HG03565 (cell line): ENCODE results near the gene HUS1B.

Experiments
- ATAC-seq: cut with Tn5 transposase; IDR thresholded peaks from one replicate; pipeline ENCODE4 v1.9.1; 2021; ENCODE audit warnings: mild to moderate bottlenecking, moderate library complexity; ENCODE audit not compliant: unreplicated experiment

HUS1B gene

GRCh38 chr6:624979-625378 is 31.9 kb downstream of the HUS1B start:
- ATAC-seq = no peak

DNA sequence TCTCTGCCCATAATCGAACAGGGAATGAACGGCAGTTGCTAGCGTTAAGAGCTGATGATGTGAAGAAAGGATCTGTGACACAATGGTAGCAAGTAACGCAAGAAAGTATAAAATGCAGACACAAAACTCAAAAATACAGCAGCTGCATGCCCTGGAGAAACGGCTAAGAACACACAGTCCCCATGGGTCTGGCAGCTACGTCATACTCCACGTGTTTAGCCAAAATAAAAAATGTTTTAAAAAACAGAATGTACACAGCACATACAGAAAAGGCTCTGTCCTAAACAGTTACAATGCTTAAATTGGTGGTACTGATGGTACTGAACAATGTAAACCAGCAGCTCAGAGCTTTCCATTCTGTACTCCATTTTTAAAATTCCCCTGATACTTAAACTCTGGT is 34.4 kb downstream of the HUS1B start:
- no peak for ATAC-seq

DNA sequence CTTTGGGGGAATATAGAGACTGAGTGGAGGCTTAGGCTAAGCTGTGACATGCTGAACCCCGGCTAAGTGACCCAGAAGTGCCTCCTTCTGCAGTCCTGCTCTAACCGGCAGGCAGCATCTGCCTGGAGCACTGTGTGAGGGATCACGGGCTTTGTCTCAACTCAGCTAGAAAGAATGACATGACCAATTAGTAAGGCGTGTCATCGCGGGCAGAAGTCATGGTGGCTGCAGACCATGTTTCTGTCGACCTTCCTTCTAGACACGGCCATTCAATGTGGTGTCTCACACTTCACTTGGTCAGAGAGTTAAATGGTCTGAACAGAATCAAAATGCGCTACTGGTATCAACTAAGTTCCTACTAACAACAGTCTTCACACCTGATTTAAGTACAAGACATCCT is 35.0 kb downstream of the HUS1B start:
- no peak for ATAC-seq

DNA sequence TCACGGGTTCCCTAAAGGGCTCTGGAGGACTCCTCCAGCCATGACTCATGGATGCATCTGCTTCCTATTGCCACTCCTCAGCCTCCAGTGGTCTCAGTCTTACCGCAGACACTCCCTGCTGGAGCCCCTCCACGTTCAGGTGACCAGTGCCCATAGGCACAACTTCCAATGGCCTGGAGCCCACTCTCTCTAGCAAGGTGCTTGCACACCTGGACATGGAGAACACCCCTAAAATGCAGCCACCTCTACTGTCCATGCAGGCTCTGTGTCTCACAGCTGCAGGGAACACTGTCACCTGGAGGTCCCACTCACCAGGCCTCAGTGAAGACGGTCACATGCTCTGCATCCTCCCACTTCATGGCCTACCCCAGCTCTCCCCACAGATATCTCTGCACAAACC is 36.0 kb downstream of the HUS1B start:
- ATAC-seq = no peak

DNA sequence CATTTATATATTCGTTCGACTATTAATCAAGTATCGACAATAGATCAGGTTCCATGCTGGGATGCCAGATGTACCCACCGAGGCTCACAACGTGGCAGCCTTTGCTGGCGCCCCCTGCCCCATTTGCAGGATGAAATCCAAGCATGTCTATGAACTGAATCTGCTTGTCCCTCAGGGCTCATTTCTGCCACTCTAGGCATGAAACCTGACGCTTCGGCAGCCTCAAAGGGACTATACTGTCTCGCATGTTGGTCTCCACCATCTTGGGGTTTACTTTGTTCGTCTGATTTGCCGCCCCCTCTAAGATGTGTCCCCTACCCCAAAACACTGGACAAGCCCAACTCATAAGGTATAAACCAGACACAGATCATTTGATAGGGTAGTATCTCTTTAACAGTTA is 36.7 kb downstream of the HUS1B start:
- no peak for ATAC-seq

DNA sequence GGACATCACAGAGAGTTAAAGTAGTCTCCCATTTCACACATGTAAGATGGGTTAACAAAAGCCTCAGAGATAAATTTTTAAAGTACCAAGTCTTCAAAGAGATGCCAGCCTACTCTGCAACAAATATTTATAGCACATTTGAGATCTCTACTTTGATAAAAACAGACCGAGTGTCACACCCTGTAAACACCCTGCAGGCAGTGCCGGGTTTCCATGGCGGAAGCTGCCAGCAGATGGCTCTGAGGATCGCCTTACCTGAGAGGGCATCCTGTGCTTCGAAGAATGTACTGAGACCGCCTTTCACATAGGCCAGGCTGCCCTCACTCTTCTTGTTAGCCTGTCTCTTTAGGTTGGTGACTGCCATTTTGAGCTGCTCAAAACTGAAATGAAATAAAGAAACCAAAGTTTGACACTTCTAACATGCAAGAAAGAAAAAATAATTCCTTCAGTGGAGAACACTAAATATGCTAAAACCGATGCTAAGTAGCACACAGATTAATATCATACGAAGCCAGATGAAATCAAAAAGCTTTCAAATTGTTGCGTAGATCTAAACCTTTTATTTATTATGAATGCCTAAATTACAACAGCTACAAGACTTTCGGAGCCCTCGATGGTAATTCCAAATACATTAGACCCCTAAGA is 39.3 kb downstream of the HUS1B start:
- ATAC-seq = no peak

DNA sequence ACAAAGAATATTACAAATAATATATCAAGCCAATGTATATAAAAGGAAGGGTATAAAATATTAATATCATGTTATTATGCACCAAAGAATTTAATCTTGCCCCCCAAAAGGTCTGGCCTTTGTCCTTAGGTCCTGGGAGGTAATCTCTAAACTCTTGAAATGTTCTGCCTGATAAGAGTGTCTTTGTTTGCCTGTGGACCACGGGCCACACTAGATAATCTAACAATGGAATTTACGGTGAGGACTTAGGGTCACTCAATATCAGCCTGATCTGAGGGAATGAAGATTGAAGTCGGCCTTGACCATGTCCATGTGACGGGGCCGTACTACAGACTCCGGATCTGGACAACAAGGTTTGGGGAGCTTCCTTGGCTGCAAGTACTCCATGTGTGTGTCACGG is 42.9 kb downstream of the HUS1B start:
- no peak for ATAC-seq

DNA sequence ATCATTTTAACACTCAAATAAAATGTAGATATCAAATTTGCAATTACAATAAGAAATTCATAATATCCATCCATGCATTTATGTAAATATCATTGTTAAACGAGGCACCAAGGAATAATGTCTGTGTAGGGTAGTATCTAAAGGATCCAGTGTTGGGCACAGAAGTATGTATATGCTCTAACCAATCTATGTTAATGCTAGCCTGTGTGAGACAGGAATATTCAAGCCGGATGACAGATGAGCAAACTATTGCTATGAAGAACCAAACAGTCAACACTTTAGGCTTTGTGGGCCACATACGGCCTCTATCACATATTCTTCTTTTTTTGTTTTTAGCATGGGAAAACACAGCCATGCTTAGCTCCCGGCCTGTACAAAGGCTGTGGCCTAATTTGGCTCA is 45.0 kb downstream of the HUS1B start:
- no peak for ATAC-seq

DNA sequence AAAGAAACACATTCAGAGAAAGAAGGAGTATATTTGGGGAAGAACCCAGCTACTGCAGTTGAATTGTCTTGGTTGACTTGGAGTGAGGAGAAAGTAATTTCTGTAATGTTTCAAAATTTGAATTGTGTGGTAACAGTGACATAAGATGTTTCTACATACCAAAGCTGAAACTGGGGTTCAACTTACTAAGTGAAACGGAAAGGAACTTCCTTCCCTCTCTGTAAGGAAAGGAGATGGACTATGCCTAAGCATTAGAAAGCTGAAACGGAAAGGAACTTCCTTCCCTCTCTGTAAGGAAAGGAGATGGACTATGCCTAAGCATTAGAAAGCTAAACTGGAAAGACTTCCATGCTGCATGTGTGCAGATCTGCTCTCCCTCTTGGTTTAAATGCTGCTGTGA is 46.0 kb downstream of the HUS1B start:
- no peak for ATAC-seq

DNA sequence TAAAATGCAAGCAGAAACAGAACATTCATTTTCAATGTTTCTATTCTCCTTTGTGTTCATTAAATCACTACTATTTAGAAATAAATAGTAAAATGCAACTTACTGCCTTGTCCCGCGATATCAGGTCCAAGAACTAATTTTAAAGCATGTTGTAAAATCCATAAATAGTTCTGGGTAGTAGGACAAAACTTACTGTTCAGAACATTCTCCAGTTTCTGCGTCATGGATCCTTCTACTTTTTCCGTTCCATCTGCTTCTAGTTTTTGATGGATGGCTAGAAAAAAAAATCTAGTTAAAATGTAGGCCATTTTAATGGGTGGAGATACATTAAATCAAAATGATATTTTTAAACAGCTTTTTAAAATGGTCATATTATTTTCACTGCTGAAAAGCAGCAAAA is 47.0 kb downstream of the HUS1B start:
- ATAC-seq = no peak

DNA sequence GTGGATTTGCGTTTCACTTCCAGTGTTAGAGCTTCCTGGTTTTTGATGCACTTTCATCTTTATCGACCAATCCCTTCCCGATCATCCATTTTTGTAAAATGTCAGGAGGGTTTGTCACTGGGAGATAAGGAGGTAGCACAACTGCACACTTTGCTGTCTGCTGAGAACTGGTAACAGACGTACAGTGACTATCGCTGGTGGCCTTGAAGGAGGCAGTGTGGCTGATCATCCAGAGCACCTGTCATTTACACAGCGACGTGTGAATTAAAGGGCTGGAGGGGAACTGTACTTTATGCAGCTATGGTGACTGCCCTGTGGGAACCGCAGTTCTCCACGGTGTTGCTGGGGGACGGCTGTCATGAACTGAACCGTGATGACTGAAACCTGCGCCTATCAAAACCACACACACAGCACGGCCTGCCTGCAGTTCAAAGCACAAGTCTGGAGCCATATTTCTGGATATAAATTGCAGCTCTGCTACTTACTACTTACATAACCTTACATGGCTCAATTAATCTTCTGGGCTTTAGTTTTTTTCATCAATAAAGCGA is 50.0 kb downstream of the HUS1B start:
- ATAC-seq = no peak
